Osteoblast (primary cell): Measurements from ENCODE around the gene DMD. TPM values are rescaled to one million over a fixed set of nuclear protein-coding genes. Genes with fewer than 3 reads are reported as not detected.
"Not testable (repeated sequence)": the region's sequence is repeated elsewhere in the genome, so short reads cannot be mapped to it uniquely, and the experiment has no call there.

Source experiments
- DNase-seq: peaks from one replicate; pipeline ENCODE4 v3.0.0; 2011; ENCODE audit warnings: low spot score, mixed read lengths; ENCODE audit not compliant: insufficient read length; ENCODE audit errors: missing footprints
- H2AFZ ChIP-seq: 2 replicates; pipeline ENCODE4 v1.6.0; 2011; ENCODE audit warnings: mild to moderate bottlenecking, low read length
- H3K27ac ChIP-seq: 2 replicates; pipeline ENCODE4 v1.5.1; 2011; ENCODE audit warnings: mild to moderate bottlenecking, low read depth, low read length, moderate library complexity
- H3K27me3 ChIP-seq: 2 replicates; pipeline ENCODE4 v1.6.0; 2012; ENCODE audit warnings: mild to moderate bottlenecking, control low read depth, inconsistent platforms, low read length, moderate library complexity; ENCODE audit not compliant: insufficient read depth
- H3K36me3 ChIP-seq: 2 replicates; pipeline ENCODE4 v1.5.1; 2011; ENCODE audit warnings: mild to moderate bottlenecking, low read length, control low read depth, moderate library complexity; ENCODE audit not compliant: insufficient read depth
- H3K4me1 ChIP-seq: 2 replicates; pipeline ENCODE4 v1.5.1; 2011; ENCODE audit warnings: mild to moderate bottlenecking, low read length, control low read depth, moderate library complexity; ENCODE audit not compliant: insufficient read depth
- H3K4me2 ChIP-seq: 2 replicates; pipeline ENCODE4 v1.6.0; 2011; ENCODE audit warnings: mild to moderate bottlenecking, low read length; ENCODE audit not compliant: insufficient read depth
- H3K4me3 ChIP-seq: fragments of 200-600 bp; sonication (generic); 3 replicates; pipeline ENCODE4 v1.5.1; 2012; ENCODE audit warnings: mild to moderate bottlenecking, low read length, inconsistent platforms; ENCODE audit not compliant: insufficient read depth
- H3K79me2 ChIP-seq: 2 replicates; pipeline ENCODE4 v1.6.0; 2012; ENCODE audit warnings: mild to moderate bottlenecking, low read length, control low read depth, inconsistent platforms; ENCODE audit not compliant: insufficient read depth
- H3K9me3 ChIP-seq: 2 replicates; pipeline ENCODE4 v1.5.1; 2011; ENCODE audit warnings: low read depth, low read length, control low read depth
- H4K20me1 ChIP-seq: 2 replicates; pipeline ENCODE4 v1.6.0; 2012; ENCODE audit warnings: mild to moderate bottlenecking, low read length, control low read depth; ENCODE audit not compliant: insufficient read depth
- total RNA-seq: library from RNA; depleted of rRNA; stranded (reverse); fragments of >200 nt; gene quantifications from 2 replicates; pipeline ENCODE4 v1.2.3, GENCODE V29; 2012
- TF ChIP-seq, protein P1 (sequence below): IDR thresholded peaks from 2 replicates; pipeline ENCODE4 v1.5.1; 2011; ENCODE audit warnings: mild to moderate bottlenecking, low read depth, low read length, moderate library complexity; ENCODE audit errors: extremely low read depth

Gene DMD
- total RNA-seq, 1 donor = 12.7 TPM

GRCh38 chrX:31388946-31389345 lies 1822.4 kb downstream of the DMD start:
- DNase-seq = no peak
- H3K4me3 ChIP-seq = no peak overlapping the region
- no peaks in the 10 kb centered on the region for H3K4me1 ChIP-seq
- no peaks in the 10 kb centered on the region for H4K20me1 ChIP-seq
- H3K79me2 ChIP-seq = no peaks in the 10 kb centered on the region
- H3K27me3 ChIP-seq = no peaks in the 10 kb centered on the region
- TF ChIP-seq, protein P1, sequence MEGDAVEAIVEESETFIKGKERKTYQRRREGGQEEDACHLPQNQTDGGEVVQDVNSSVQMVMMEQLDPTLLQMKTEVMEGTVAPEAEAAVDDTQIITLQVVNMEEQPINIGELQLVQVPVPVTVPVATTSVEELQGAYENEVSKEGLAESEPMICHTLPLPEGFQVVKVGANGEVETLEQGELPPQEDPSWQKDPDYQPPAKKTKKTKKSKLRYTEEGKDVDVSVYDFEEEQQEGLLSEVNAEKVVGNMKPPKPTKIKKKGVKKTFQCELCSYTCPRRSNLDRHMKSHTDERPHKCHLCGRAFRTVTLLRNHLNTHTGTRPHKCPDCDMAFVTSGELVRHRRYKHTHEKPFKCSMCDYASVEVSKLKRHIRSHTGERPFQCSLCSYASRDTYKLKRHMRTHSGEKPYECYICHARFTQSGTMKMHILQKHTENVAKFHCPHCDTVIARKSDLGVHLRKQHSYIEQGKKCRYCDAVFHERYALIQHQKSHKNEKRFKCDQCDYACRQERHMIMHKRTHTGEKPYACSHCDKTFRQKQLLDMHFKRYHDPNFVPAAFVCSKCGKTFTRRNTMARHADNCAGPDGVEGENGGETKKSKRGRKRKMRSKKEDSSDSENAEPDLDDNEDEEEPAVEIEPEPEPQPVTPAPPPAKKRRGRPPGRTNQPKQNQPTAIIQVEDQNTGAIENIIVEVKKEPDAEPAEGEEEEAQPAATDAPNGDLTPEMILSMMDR = no peak
- H3K27ac ChIP-seq = no peak overlapping the region
- no peaks in the 10 kb centered on the region for H3K9me3 ChIP-seq
- no peak overlapping the region for H3K4me2 ChIP-seq
- no peaks in the 10 kb centered on the region for H3K36me3 ChIP-seq
- no peak overlapping the region for H2AFZ ChIP-seq

DNA sequence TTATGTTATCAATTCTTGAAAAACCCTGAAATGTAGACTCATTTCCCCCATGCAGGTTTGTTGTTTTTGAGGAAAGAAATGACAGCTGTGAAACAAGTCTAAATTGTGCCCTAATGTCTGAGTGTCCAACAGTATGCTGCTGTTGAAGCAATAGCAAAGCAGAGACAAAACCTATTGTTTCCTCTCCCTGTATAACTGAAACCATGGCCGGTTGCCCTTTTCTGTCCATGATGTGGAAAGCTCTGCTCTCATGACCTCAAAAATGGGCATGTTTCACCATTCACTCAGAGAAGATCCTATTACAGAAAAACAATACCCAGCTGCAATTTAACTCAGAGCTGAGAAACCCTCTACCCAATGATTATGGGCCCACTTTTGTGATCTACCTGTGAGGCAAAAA lies 1826.9 kb downstream of the DMD start:
- no peaks in the 10 kb centered on the region for H3K9me3 ChIP-seq
- no peak overlapping the region for H3K27ac ChIP-seq
- no peak overlapping the region for H2AFZ ChIP-seq
- H4K20me1 ChIP-seq = no peaks in the 10 kb centered on the region
- no peak overlapping the region for H3K4me3 ChIP-seq
- no peaks in the 10 kb centered on the region for H3K27me3 ChIP-seq
- H3K4me2 ChIP-seq = no peak overlapping the region
- no peaks in the 10 kb centered on the region for H3K36me3 ChIP-seq
- no peak for DNase-seq
- no peaks in the 10 kb centered on the region for H3K4me1 ChIP-seq
- TF ChIP-seq, protein P1 = no peak
- H3K79me2 ChIP-seq = no peaks in the 10 kb centered on the region

GRCh38 chrX:31383991-31384390 lies 1827.4 kb downstream of the DMD start:
- H3K4me1 ChIP-seq = no peaks in the 10 kb centered on the region
- no peaks in the 10 kb centered on the region for H3K9me3 ChIP-seq
- no peak overlapping the region for H3K27ac ChIP-seq
- TF ChIP-seq, protein P1 = no peak
- no peak overlapping the region for H3K4me3 ChIP-seq
- no peaks in the 10 kb centered on the region for H4K20me1 ChIP-seq
- no peak overlapping the region for H3K4me2 ChIP-seq
- DNase-seq = no peak
- H3K79me2 ChIP-seq = no peaks in the 10 kb centered on the region
- H3K27me3 ChIP-seq = no peaks in the 10 kb centered on the region
- no peaks in the 10 kb centered on the region for H3K36me3 ChIP-seq
- no peak overlapping the region for H2AFZ ChIP-seq

GRCh38 chrX:31378973-31379372 lies 1832.4 kb downstream of the DMD start:
- H3K36me3 ChIP-seq, H3K9me3 ChIP-seq, H3K4me1 ChIP-seq, H3K79me2 ChIP-seq, H3K27me3 ChIP-seq, H3K27ac ChIP-seq, H2AFZ ChIP-seq, H3K4me3 ChIP-seq, H4K20me1 ChIP-seq, H3K4me2 ChIP-seq, DNase-seq: not testable (repeated sequence)

DNA sequence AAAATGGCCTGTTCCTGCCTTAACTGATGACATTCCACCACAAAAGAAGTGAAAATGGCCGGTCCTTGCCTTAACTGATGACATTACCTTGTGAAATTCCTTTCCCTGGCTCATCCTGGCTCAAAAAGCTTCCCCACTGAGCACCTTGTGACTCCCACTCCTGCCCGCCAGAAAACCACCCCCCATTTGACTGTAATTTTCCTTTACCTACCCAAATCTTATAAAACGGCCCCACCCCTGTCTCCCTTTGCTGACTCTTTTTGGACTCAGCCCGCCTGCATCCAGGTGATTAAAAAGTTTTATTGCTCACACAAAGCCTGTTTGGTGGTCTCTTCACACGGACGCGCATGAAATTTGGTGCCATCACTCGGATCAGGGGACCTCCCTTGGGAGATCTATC lies 1833.5 kb downstream of the DMD start:
- not testable (repeated sequence) for H3K36me3 ChIP-seq, H3K9me3 ChIP-seq, H3K4me2 ChIP-seq, H3K79me2 ChIP-seq, H2AFZ ChIP-seq, DNase-seq, H3K27me3 ChIP-seq, H3K27ac ChIP-seq, H3K4me1 ChIP-seq, H4K20me1 ChIP-seq, H3K4me3 ChIP-seq
